G401.6 (cell line): ENCODE data around the gene FREM2.

Experiments used
- FAIRE-seq: peaks from 2 replicates; lab custom pipeline; 2012; peaks lifted over from hg19 to GRCh38; lab: Jason Lieb, UNC

Gene FREM2

DNA sequence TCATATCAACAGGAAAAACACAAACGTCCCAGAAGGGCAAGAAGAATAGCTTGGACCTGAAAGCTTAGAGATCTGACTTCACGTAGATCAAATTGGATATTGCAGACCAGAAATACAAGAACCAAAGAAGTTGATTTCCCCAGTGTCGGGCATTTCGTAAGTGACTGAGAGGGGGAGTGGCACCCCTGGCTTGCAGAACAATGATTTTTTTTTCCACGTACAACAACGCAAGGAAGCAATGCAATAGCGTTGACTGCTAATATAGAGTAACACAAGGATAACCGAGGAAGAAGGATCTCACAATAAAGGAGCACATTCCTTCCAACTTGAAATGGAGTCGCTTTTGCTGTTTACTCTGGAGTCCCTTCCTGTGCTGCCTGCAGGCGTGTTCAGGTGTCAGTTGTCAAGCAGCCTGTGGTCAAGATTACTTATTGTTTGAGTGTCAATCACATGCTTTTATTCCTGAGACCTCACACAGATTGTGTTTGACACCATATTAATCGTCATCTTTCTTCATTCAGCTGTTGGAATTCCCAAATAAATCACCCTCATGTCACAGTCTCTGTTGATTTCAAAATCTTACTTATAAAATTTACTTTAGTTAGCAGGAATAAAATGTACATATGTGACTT lies 139.4 kb downstream of the FREM2 start:
- FAIRE-seq = no peak

DNA sequence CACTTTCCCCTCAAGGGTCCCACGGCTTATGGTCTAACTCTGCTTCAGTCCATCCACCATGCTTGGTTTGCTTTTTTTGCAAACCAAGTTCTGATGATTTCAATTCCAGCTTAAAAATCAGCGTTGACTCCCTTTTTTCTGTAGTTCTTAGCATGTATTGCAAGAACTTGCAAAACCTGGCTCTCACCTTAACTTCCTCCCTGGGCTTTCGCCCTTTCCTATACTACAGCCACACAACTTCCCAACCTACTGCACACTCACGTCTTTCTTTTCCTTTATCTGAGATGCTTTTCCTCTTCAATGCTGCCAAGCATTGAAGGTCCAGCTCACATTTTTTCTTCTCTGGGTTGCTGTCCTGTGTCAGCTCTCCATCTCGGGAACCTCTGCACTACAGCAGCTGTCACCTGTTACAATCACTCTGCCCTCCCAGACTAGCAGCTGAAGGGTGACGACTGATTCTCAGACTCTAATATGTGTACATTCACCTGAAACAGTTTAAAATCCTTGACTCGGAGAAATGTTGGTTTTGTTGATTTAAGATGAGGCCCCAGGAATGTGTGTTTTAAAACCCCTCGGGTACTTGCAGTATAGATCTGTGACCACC lies 143.7 kb downstream of the FREM2 start:
- no peak for FAIRE-seq

DNA sequence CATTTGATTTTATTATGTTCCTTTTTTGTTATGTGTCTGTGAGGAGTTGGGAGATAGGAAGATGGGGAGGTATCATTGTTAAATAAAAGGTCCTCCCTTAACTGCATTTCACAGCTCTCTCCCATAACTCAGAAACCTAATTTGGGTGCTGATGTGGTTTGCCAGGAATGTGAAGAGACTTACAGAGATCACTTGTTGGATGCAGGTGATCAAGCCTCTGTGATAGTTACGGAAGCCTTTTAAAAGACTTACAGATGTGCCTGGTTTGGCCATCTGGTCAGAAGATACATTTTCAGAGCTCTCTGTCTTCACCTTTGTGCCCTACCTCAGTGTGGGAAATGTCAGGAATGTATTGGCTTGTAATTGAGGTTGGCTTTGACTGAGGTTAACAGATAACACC lies 157.7 kb downstream of the FREM2 start:
- no peak for FAIRE-seq

DNA sequence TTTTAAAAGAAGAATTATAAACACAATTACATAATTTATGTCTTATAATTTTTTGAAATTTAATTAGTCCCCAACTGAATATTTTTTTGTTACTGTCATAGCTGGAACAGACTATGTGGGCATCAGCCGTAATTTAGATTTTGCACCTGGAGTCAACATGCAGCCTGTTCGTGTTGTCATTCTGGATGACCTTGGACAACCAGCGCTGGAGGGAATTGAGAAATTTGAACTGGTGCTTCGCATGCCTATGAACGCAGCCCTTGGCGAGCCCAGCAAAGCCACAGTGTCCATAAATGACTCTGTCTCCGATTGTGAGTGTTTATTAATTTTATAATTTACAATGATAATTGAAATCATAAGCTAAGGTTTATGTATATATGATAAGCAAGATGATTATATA lies 161.5 kb downstream of the FREM2 start:
- no peak for FAIRE-seq

DNA sequence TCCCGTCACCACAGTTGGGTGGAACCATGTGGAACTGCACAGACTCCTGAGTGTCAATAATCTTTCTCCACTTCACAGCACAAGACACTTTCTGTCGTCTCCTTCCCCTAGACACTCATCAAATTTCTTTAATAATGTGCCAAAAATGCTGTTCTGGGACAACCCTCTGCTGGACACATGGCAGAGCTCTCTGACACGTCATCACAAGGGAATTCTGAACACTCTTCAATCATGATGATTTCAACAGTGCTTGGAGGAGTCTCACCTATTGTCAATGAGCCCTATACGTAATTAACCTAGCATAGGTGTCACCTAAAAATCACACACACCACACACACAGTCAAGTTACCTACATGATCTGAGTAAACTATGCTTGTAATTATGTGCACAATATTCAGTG lies 162.4 kb downstream of the FREM2 start:
- no peak for FAIRE-seq

DNA sequence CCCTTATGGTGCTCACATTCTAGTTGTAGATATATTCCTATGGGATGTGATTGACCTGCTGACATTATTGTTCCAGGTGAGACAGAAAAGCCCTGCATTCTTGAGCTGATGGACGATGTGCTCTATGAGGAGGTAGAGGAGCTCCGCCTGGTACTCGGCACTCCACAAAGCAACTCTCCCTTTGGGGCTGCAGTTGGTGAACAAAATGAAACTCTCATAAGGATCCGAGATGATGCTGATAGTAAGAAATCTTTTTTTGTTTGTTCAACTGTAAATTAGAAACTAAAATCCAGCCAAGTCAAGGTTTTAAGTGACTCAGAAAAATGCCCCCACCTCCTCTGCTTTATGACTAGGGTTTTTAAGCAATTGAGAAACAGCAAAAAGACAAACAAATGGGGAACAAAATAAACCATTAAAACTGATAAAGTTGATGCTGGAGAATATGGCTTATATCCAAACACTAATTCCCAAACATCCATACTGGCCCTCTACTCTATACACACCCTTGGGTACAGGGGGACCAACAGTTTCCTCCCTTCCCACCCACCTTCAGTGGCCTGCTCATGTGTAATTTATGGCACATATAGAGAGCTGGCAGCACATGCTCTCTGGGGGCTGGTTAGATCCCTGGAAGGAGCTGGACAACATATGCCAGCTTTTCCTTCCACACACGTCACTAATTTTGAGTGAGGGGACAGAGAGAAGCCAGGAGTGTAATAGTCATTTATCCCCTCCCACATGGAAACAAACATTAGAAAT lies 164.2 kb downstream of the FREM2 start:
- no peak for FAIRE-seq

DNA sequence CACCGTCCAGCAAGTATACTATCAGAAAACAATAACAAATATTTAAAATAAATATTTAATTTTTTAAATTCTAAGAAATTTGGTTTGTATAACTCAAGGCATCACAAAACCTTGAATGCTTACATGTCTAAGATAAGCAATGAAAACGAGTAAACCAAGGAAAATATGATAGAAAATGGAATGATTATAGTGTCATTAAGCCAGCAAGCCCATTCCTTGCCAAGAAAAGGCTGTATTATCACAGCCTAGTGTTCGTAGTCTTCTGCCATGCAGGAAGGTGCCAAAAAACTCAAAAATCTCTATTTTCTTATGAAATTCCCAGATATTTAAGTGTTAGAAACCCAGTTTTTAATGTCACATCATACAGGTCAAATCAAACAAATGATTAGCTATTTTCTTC lies 167.3 kb downstream of the FREM2 start:
- FAIRE-seq = no peak

DNA sequence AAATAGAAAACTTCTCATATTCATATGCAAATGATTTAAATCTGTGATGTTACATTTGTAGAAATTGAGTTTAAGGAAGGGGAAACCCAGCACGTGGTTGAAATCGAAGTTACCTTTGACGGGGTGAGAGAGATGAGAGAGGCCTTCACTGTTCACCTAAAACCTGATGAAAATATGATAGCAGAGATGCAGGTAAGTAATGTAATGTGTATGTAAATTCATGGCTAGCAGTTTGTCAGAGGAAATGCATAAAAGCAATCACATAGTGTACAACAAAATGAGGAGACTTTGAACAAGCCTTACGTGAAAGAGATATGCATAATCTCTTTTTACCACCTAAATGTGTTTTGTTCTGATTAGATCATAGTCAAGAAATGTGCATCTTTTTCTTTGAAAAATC lies 169.2 kb downstream of the FREM2 start:
- no peak for FAIRE-seq

DNA sequence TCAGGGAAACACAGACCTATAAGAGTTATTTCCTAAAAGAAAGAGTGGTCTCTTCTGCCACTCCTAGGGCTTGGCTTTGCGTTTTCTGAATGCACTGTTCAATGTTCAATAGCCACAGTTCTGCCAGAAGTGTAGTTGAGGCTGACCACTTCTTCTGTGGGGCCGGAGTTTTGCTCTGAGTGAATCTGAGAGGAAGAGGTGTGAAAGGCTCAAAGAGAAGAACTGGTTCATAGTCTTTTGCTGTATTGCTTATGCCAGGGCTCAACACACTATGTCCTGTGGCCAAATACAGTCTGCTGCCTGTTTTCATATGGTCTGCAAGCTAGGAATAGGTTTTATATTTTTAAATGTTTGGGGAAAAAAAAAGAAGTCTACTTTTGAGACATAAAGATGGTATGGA lies 175.6 kb downstream of the FREM2 start:
- FAIRE-seq = no peak

DNA sequence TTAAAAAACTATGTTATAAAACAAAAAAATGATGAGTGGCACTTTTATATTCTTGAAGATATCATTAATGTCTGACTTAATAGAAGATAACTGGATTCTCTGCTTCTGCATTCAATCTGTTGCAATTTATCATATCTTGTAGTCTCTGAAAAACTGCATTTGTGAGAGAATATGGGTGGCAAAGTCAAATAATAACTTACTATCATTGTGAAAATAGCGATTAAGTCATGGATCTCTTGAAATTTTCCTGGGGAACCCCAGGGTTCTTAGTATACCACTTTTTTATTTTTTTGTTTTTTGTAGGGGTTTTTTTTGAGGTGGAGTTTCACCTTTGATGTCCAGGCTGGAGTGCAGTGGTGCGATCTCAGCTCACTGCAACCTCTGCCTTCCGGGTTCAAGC lies 176.7 kb downstream of the FREM2 start:
- FAIRE-seq = no peak

DNA sequence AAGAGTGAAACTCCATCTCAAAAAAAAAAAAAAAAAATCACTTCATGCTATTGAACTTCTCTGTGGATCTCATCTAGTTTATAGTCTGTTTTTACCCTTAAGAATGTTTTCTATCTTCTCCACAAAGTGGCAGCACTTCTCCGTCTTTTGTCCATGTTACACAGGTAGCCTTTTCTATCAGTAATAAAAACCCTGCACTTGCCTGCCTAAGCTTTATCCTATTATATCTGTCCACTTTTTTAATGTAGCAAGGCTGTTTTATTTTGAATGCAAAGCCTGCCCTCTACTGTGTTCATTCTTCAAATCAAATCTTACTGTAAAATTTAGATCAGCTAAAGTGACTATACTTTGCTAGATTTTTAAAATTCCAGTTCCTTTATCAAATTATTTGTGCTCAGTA lies 179.8 kb downstream of the FREM2 start:
- no peak for FAIRE-seq

DNA sequence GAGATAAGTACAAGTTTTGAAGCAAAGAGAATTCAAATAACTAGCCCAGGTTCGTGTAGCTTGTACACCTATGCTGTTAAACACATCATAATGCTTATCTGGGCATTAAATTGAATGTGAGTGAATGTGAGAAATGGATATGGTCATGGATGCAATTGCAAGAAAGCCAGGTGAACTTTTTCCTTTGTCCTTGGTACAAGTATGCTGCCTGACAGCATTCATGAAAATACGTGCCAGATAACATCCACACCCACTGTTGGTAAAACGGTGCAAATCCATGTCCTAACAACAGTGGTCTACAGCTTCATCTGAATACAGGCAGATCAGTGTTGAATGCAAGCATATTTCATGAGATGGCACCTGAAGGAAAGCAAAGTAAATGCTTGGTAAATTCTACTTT lies 181.5 kb downstream of the FREM2 start:
- FAIRE-seq = no peak

DNA sequence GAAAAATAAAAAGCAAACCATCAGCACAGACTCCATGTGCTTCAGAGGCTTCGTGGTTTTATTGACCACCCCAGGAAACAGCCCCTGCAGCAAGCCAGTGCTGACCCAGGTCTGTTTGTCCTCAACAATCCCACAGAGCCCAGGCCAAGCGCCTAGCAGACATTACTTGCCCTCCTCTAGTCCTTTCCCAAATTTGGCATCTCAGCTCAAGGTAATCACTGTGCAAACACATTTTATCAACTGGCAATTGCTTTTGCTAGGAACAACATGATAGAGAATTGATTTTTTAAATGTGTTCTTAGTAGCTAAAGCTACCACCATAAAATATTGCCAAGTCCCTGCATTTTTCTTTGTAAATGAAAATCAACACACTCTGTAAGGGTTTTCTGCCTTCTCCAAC lies 182.0 kb downstream of the FREM2 start:
- FAIRE-seq = no peak

DNA sequence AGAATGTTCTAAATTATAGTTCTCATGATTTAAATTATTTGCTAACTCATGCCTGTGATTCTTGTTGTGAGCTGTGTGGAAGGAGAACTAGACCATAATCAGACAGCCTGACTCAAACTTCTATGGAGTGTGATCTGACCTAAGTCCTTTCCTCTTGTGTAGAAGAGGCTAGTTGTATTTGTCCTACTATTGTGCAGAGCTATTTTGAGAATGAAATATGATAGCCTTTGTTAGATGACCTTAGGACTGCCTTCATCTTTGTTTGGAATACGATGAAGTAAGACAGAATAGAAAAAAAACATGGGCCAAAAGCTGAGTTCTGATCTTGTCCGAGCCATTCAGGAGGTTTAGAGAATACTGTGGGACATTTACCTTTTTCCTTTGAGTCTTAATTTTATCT lies 184.4 kb downstream of the FREM2 start:
- no peak for FAIRE-seq

DNA sequence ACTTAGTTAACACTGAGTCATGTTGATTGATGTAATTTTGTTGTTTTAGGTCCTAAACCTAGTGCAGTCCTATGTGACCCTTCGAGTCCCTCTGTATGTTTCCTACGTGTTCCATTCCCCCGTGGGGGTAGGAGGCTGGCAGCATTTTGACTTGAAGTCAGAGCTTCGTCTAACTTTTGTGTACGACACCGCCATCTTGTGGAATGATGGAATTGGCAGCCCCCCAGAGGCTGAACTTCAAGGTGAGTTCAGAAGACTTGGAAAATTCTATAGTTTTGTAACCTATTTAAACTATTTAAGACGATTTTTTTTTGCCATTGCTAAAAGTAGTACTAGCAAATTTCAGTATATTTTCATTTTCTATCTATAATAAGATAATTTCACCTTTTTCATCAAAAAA lies 185.8 kb downstream of the FREM2 start:
- peak; percentile 44 for FAIRE-seq

DNA sequence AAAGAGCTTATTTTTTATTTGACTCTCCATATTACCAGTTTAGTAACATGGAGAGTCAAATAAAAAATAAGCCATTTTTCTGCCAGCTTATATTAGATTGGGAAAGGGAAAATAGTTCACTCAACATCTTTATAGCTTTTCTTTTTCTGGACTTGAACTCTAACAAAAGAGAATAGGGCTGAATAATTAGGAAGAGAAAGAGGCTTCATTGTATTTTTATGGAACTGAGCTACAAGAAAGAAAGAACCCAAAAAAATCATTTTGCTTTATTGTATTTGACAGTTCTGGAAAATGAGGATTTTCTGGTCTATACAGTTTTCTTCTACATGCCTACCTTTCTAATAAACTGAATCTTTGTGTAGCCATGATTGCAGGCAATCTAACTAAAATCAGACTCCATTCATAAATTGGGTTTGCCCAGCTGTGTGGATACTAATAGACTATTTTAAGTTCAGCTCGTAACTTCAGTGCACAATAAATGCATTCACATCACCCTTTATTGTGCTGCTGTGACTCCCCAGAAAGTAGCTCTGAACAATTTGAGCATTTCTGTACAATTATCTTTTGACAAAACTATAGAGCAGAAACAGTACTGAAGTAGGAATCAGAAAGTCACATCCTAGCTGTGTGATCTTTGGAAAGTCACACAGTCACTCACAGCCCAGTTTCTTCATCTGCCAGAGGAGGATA lies 188.5 kb downstream of the FREM2 start:
- FAIRE-seq = no peak

DNA sequence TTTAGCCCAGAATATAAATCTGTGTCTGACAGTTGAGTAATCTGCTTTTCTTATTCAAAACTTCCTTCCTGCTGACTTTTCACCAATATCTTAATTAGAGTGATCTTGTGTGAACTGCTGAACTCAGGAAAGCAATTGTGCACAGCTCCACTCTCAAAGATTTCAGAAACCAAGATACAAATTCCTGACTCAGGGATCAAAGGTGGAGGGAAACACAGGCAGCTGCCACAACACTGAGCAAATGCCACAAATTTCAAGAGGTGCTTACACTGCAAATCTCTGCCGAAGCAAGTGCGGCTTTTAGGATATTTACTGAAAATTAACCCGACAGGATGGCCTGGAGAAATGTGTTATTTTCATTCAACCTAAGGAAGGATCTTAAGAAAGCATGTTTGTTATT lies 192.4 kb downstream of the FREM2 start:
- no peak for FAIRE-seq

DNA sequence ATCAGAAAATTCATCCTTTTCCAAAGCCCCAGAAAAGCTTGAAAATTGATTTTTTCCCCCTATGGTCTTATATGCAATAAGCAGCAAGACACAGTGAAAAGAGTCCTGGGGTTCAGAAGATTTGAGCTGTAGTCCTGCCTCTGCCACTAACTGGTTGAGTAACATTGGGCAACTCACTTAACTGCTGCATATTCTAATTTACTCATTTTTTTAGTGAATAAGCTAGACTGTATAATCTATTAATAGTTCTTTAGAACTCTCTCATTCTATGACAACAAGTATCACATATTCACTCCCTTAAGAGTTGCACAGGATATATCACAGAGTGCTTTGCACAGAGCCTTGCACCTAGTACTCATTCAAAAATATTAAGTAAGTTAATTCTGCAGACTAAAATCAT lies 192.9 kb downstream of the FREM2 start:
- no peak for FAIRE-seq

DNA sequence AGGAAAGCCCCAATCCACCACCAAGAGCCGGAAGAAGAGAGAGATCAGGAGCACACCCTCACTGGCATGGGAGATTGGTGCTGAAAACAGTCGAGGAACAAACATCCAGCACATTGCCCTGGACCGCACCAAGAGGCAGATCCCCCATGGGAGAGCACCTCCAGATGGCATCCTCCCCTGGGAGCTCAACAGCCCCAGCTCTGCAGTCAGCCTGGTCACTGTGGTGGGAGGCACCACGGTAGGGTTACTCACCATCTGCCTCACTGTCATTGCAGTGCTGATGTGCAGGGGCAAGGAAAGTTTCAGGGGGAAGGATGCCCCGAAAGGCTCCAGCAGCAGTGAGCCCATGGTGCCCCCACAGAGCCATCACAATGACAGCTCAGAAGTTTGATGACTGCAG lies 193.5 kb downstream of the FREM2 start:
- no peak for FAIRE-seq

DNA sequence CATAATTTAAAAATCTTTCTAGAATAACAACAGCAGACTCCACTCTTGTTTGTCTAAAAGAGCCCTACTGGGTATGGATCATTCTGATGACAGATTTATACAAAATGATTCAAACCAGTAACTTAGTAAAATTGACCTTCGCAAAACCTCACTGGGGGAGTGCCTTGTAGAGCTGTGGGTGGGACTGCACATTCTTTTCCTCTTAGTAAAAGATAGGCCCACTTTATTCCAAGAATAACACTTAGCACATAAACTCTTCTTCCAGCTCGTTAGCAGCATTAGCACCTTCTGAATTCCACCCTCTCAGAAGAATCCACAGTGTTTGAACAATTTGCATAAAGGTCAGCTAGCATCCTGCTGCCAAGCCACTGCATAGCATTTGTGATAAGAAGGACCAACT lies 196.9 kb downstream of the FREM2 start:
- no peak for FAIRE-seq

DNA sequence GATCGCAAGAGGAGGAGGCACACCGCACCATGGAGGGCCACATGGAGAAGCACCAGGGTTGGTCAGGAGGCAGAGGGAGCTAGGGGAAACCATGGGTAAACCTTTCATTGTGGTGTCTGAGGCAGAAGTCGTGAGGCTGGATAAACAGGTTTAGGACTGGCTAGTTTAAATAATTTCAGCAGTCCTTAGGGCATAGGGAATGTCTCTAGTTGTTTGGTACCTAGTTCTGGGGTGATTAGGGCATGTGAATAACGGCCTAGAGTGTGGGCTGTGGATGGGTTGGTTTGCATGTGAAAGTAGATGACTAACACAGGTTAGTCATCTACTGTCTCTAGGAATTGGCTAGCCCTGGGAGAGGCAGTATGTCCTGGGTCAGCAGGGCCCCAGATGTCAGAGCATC lies 201.4 kb downstream of the FREM2 start:
- no peak for FAIRE-seq

DNA sequence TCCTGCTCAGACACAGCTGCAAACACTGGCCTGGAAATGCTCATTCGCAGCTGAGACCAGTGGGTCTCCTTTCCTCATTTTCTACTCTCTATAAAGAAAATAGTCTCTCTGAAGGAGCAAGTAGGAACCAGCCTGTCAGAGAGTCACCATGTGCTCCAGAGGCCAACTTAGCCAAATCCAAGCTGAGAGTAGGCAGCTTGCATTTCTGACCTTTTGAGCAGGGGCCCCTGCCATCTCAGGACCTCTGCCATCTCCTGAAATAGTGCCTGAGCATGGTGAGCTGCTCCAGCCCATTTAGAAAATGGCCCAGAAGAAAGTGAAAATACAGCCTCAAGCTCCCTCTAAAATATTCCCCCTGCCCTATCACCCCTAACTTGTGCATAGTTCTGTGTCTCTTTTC lies 208.2 kb downstream of the FREM2 start:
- FAIRE-seq = no peak

DNA sequence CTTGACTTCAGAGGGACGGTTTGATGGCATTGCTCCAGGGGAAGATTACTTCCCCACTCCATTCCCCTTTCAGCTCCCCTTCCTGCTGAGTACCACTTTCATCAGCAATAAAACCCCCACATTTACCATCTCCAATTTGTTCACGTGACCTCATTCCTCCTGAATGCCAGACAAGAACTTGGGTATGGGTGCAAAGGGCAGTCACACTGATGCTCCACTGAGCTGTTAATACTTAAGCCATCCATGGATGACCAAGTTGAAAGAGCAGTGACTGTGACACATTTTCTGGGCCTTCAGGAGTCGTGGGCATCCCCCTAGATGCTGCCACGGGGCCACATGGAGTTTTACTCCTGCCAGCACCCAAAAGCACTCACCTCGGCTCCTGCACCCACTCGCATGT lies 210.6 kb downstream of the FREM2 start:
- FAIRE-seq = no peak
